Measurements from ENCODE around the gene C19orf47.
"Not testable (repeated sequence)": the region's sequence is repeated elsewhere in the genome, so short reads cannot be mapped to it uniquely, and the experiment has no call there.

C19orf47 gene

DNA sequence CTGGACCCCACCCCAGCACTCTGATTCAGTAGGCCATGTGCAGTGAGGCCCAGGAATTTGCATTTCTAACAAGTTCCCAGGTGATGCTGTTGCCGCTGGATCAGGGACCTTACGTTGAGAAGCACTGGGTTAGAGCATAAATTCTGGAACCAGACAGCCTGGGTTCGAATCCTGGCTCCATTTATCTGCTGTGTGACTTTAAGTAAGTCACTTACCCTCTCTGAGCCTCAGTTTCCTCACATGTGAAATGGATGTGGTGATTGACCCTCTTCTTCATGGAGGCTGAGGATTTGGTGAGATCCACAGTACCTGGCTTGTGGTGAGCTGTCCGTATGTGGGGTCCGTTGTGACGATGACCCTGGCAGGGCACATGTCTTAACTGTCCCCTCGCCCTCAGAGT is 25.9 kb upstream of the C19orf47 start:
- DNase-seq: no peak

- DNase-seq: no peak
Observed at GRCh38 chr19:40371802-40372122, 23.6 kb upstream of the C19orf47 start.

DNA sequence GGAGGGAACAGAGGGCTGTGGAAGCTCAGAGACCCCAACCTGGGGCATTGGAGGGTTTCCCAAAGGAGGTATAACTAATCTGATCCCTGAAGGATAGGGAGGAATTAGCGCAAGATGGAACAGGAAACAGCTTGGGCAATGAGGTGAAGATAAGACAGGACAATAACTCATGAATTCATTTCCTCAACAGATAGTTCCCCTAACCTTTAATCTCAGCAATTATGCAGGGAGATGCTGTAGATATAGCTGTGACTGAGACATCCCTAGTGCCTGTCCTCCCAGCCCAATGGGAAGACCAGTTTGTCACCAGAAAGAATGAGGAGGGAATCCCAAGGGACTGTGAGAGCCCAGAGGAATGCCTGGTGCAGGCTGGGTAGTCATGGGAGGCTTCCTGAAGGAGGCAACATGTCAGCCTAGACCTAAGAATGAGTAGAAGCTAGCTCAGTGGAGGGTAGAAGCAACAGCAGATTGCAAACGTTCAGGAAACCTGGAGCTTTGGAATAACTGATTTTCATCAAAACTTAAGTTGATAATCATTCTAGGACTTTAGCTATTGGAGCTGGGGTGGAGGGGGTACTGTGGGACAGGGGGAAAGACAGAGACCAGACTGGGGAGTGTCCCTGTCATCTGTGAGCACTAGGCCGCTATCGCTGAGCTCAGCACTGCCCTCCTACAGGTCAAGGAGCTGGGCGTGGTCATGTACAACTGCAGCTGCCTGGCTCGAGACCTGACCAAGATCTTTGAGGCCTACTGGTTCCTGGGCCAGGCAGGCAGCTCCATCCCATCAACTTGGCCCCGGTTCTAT is 23.0 kb upstream of the C19orf47 start:
- DNase-seq: no peak

- DNase-seq: not testable (repeated sequence)
Observed at GRCh38 chr19:40370253-40370652, 22.1 kb upstream of the C19orf47 start.

GRCh38 chr19:40369797-40370196 is 21.6 kb upstream of the C19orf47 start:
- no peak for DNase-seq

GRCh38 chr19:40367577-40368434 is 19.6 kb upstream of the C19orf47 start:
- DNase-seq: no peak

GRCh38 chr19:40366697-40367561 is 18.7 kb upstream of the C19orf47 start:
- DNase-seq: no peak

- DNase-seq: peak; percentile 39
Observed at GRCh38 chr19:40365613-40366401, 17.6 kb upstream of the C19orf47 start.

DNA sequence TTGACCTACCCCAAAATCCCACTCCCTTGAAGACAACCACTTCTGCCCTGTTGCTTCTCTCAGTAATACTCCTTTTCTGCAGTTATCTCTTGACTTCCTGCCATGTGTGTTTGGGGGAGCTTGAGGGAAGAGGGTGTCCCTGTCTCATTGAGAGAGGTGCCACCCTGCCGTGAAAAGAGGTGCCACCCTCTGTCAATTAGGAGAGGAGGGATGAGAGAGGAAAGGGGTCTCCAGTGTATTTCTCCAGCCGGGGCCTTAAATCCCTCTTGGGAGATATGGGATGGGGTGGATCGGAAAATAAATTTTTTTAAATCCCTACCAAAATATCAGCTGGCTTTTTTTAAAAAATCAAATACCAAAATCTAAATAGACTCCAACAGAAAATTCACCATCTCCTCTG is 16.8 kb upstream of the C19orf47 start:
- no peak for DNase-seq

DNA sequence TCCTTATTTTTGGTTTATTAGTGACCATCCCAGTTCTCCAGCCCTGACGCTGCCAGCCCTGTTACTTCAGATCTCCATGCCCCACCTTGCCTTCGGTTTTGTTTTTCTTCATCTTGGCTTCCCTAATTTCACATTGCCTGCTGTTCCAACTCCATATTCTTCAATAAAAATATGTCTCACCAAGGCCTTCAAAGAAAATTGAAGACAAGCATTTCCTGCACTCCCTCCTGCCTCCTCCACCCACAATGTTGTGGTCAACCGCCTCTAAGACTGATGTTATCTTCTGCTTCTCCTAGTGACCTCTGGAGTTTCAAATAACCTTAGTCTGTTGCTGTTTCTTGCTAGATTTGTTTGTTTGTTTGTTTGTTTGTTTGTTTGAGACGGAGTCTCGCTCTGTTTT is 14.9 kb upstream of the C19orf47 start:
- no peak for DNase-seq

GRCh38 chr19:40362160-40362559 is 14.0 kb upstream of the C19orf47 start:
- DNase-seq: no peak

DNA sequence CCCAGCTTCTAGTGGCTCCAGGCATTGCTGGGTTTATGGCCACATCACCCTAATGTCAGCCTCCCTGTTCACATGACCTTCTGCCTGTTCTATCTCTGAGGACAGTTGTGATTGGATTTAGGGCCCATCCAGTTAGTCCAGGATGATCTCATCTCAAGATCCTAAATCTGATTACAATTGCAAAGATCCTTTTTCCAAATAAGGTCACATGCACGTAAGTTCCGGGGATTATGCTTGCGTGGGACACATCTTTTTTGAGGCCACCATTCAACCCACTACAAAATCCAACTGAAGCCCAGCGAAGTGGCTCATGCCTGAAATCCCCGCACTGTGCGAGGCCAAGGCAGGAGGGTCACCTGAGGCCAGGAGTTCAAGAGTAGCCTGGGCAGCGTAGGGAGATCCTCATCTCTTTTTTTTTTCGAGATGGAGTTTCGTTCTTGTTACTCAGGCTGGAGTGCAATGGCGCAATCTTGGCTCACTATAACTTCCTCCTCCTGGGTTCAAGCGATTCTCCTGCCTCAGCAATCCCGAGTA is 12.6 kb upstream of the C19orf47 start:
- DNase-seq: no peak

DNA sequence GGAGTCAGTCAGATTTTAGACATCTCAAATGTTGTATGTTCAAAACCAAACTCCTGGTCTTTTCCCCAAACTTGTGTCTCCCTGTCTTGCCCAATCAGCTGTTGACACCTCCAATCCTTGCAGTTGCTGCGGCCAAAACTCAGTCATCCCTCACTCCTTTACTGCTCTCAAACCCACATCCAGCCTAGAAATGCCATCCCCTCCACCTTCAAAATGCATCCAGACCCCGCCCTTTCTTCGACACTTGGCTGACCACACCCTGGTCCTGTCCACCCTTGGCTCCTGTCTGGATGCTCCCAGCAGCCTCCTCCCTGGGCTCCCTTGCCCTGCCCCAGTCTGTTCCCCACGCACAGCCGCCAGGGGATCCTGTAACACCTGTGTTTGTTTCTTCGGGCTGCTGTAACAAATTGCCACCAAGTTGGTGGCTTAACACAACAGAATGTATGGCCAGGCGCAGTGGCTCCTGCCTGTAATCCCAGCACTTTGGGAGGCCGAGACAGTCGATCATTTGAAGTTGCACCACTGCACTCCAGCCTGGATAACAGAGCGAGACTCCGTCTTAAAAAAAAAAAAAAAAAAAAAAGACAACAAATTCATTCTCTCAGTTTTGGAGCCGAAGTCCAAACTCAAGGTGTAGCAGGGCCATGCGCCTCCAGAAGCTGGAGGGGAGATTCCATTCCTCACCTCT is 12.0 kb upstream of the C19orf47 start:
- no peak for DNase-seq

DNA sequence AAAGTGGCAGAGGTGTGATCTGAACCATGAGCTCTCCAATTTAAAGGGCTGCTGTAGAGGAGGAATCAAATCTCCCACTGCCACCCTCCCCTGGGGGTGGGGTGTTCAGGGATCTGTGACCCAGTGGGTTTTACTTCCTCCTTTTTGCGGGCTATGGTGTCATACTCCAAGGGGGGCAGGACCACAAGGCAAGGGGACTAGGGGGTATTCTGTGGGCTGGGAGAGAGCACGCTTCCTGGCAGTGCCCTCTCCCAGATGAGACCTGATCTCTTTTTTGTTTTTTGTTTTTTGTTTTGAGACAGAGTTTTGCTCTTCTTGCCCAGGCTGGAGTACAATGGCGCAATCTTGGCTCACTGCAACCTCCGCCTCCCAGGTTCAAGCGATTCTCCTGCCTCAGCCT is 10.6 kb upstream of the C19orf47 start:
- DNase-seq: no peak

DNA sequence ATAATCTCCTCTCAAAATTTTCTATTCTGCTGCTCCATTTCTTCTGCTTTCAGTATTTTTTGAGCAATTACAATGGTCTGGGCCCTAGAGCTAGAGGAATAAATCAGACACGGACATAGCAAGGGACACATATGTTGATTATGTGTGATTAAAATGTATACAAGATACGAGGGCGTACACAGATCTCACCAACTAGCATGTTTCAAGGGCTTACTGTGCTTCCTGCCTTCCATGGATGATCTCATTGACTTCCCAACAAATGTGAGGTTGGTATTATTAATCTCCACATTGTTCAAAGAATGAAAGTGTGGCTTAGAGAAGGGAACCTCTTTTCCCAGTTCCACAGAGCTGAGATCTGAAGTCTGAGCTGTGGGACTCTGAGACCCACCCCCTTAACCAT is 9.4 kb upstream of the C19orf47 start:
- no peak for DNase-seq

DNA sequence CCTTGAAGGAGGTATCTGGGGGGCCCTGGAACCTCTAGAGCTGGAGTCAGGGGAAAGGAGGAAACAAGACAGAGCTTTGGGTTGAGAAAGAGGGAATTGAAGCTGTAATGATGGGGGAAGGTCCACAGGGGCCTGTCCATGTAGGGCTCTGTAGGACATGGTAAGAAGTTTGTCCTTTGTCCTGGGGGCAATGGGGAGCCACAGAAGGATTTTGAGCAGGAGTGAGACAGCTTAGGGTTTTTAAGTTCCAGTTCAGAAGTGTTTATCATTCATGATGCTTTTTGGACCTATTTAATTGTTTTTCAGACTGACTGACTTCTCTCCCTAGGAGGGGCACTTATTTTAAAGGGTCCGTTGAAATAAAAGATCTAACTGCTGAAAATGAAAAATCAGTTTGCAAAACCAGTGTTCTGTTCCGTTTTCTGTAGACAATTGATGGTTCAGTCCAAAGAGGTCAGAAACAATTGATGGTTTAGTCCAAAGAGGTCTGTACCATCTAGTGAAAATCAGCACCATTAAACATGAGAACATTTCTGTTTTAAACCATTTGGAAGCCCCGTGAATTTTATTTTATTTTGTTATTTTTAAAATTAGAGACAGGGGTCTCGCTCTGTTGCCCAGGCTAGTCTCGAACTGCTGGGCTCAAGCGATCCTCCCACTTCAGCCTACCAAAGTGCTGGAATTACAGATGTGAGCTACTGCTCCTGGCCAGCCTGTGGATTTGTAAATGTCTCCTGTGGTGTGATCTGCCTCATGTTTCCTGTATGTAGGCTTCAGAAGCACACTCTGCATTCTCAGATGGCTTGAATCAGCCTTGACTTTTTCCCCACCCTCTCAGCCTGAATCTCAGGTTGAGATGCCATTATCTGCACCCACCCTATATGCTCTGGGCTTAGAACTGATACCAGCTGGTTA is 8.7 kb upstream of the C19orf47 start:
- no peak for DNase-seq

DNA sequence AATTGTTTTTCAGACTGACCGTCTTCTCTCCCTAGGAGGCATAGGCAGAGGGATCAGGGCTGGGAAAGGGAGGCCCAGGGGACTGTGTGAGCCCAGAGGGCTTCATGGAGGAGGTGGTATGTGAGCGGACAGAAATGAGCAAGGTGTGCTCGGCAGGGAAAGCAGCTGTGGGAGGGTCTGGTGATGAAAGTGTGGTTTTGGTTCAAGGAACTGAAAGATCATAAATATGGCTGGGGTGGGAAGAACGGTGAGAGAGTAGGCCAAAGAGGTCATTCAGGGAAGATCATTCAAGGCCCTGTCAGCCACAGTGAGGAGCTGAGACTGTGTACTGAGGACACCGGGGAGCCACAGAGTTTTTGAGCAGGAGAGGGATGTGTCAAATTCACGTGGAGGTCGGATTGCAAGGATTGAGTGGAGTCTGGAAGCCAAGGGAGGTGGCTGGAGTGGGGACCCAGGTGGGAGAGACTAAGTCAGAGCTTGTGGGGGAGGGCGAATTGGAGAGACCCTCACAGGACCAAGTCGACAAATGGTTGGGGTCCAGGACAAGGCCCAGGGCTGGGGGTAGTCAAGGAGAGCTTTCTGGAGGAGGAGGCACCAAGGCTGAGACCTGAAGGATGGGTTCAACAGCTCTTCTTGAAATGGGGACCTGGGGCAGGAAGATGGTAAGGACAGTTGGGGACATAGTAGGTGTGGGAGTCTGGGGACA is 7.9 kb upstream of the C19orf47 start:
- no peak for DNase-seq

DNA sequence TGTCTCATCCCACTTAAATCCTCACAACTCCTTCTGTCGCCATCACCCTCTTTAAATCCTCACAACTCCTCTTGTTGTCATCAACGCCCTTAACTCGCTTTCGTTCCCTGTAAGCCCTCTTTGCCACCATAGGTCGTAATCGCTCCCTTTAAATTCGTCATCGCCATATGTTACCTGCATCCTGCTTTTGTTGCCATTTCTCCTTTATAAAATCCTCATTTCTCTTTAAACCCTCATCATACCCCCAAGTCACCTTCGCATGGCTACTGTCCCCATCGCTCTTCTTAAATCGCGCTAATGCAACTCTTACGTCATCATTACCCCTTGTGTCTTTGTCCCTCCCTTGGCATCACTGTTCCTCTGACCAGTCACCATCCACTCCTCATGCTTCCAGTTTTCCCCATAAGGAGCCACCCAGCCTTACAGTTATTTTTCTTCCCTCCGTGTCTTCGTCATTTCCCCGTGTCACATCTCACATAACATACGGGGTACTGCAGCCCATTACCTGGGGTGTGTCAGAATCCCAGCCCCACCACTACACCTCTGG is 837 bp upstream of the C19orf47 start:
- DNase-seq: no peak

DNA sequence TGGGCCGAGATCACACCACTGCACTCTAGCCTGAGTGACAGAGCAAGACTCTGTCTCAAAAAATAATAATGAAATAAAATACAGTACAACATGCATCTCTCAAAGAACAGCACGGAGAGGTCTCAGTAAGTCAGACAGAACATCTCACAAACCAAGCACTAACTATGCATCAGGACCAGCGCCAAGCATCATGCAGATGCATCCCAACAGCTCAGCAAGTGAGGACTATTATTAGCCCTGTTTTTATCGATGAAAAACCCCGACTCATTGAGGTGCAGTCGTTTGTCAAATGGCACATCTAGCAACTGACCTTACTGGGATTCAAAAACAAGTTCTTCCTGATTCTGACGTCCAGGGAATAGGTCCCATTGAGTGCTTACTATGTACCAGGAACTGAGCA is 3.8 kb downstream of the C19orf47 start:
- DNase-seq: no peak
